Right lobe of liver (tissue), 6 donors: ENCODE measurements around the gene VSTM5. TPM values are rescaled to one million over a fixed set of nuclear protein-coding genes. Genes with fewer than 3 reads are reported as not detected.

Experiments used
- ATAC-seq, 4 donors: fragments of 200-7000 bp; cut with Tn5 transposase; one replicate each; pipeline ENCODE4 v1.9.1; 2020; ENCODE audit warnings: mild to moderate bottlenecking in 4 of 4, moderate library complexity in 4 of 4
- DNase-seq, 3 donors: peaks; one replicate each; pipeline ENCODE4 v3.0.0-alpha.2; 2020
- H3K27ac ChIP-seq, 3 donors: fragments of 200-600 bp; one replicate each; pipeline ENCODE4 v1.8.0; 2022
- H3K27me3 ChIP-seq, 2 donors: fragments of 200-600 bp; one replicate each; pipeline ENCODE4 v1.8.0; 2022
- H3K36me3 ChIP-seq, 4 donors: fragments of 200-600 bp; sonication (generic) in 1 of 4; one replicate each; pipeline versions ENCODE4 v1.5.1 to v1.8.0; 2017 to 2022; ENCODE audit warnings: control low read depth in 1 of 4
- H3K4me1 ChIP-seq, 4 donors: fragments of 200-600 bp; sonication (generic) in 1 of 4; one replicate each; pipeline versions ENCODE4 v1.5.1 to v1.8.0; 2017 to 2022; ENCODE audit warnings: control low read depth in 1 of 4
- H3K4me3 ChIP-seq, 3 donors: fragments of 200-600 bp; one replicate each; pipeline ENCODE4 v1.8.0; 2022
- H3K9me3 ChIP-seq, 4 donors: fragments of 200-600 bp; sonication (generic) in 1 of 4; one replicate each; pipeline versions ENCODE4 v1.5.1 to v1.8.0; 2017 to 2022; ENCODE audit warnings: control low read depth in 1 of 4
- POLR2A ChIP-seq: fragments of 450-650 bp; IDR thresholded peaks from one replicate; pipeline ENCODE4 v1.6.1; 2017; ENCODE audit warnings: antibody characterized with exemption, mild to moderate bottlenecking
- WGBS: methylation state at CpG from one replicate; pipeline ENCODE4 v1.1.6; 2018; ENCODE audit warnings: low coverage, low lambda C conversion rate; ENCODE audit not compliant: insufficient coverage; ENCODE audit errors: missing lambda C conversion rate; 5-methylcytosine and 5-hydroxymethylcytosine counted together
- intact Hi-C, 2 donors: fragments of 100-400 bp; cut with DNase I; formaldehyde crosslinking; loops; one replicate each; pipeline versions ENCODE4 v1.11.2 to v1.14.1; 2022
- total RNA-seq, 6 experiments: library from RNA; depleted of rRNA in 2 of 6; stranded (reverse); fragments of >200 nt in 2 of 6; fragmentation: NEBNext Ultra II Directional in 3 of 6; extraction: Animal tissue kit (Norgen Biotek cat#: 25700) in 3 of 6; gene quantifications; one replicate each; pipeline versions ENCODE4 v1.1.0 to v1.2.4, GENCODE V29; 2016 to 2023
- TF ChIP-seq, protein P1 (sequence below), 4 donors: fragments of 200-600 bp in 3 of 4; fragments of 450-650 bp in 1 of 4; IDR thresholded peaks; one replicate each; pipeline versions ENCODE4 v1.5.1 to v1.8.0; 2016 to 2022; ENCODE audit warnings: antibody characterized with exemption in 4 of 4, mild to moderate bottlenecking in 2 of 4
- donor health status: DM: no; HTN: yes; CAD: no.
- donor health status: DM: no; HTN: no; CAD: no.
- donor health status: DM: no; HTN: no; CAD: no.
- donor health status: DM: no; HTN: yes; CAD: no.
- donor health status: DM: no; HTN: yes; CAD: no.

VSTM5 gene
- total RNA-seq, 6 experiments from 2014 or later = not detected

DNA sequence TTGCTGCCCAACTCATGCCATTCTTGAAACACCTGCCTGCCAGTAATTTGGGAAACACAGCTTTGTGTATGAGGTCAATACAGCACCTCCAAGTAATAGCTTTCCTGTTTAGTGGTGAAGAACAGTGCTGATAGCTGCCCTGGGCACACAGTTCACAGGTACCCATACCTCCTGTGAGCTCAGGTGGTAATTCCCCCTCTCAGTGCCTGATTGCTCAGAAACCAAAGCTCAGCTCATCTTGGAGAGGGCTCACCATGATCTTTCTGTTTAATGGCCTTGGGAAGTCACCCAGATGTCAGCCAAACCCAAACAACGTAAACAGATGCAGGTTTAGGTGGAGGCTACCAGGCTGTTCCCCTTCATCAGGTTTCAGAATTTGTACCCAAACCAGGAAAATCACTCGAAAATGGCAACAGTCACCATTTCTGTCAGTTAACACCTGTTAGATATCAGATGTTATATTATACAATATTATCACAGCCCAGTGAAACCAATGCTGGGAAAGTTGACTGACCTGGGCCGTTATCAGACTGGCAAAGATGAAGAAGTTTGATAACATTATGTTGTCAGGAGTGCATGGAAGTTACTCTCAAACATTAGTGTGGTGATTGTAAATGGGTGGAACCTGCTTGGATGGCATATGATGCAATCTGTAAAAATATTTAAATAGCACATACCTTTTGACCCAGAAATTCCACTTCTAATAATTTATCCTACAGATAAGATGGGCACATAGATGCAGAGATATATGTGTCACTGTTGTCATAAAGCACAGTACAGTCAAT, 18.9 kb downstream of the VSTM5 start:
- WGBS = 43% methylated on average over 3 of the region's 3 CpGs
- DNase-seq = no peak
- no peak for TF ChIP-seq POLR2A
- TF ChIP-seq, protein P1, sequence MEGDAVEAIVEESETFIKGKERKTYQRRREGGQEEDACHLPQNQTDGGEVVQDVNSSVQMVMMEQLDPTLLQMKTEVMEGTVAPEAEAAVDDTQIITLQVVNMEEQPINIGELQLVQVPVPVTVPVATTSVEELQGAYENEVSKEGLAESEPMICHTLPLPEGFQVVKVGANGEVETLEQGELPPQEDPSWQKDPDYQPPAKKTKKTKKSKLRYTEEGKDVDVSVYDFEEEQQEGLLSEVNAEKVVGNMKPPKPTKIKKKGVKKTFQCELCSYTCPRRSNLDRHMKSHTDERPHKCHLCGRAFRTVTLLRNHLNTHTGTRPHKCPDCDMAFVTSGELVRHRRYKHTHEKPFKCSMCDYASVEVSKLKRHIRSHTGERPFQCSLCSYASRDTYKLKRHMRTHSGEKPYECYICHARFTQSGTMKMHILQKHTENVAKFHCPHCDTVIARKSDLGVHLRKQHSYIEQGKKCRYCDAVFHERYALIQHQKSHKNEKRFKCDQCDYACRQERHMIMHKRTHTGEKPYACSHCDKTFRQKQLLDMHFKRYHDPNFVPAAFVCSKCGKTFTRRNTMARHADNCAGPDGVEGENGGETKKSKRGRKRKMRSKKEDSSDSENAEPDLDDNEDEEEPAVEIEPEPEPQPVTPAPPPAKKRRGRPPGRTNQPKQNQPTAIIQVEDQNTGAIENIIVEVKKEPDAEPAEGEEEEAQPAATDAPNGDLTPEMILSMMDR (IDR thresholded peaks at IDR 0.05) = no peak
- H3K9me3 ChIP-seq = no peaks in the 10 kb centered on the region
- no peaks in the 10 kb centered on the region for H3K36me3 ChIP-seq
- H3K27me3 ChIP-seq = no peaks in the 10 kb centered on the region
- no peak overlapping the region for H3K4me3 ChIP-seq
- intact Hi-C loops = no loop called here
- ATAC-seq = no peak
- no peak overlapping the region for H3K27ac ChIP-seq
- peaks cover 0 to 2% (median 0%) of the 10 kb centered on the region in 4 donors for H3K4me1 ChIP-seq

DNA sequence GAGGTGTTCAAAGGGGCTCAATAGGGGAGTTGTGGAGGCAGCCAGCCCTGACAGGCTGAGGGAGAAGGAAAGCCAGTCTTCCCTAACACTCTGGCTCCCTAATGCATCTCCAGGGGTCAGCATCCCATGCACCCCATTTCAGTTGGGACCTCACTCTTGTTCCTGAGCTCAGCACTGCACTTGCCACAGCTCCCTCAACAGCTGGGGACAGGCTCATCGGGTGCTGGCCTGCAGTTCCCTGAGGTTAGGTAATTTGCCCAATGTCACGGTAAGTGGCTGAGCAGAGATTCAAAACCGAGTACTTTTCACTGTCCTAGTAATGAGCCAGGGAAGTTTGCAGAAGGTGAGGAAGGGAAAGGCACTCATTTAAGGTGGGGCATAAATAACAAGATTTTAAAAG, 20.8 kb downstream of the VSTM5 start:
- Histone ChIP-seq H3K9me3 (no peaks in the 10 kb centered on the region), H3K27me3 (no peaks in the 10 kb centered on the region), H3K27ac (no peak overlapping the region), H3K4me3 (no peak overlapping the region), H3K4me1 (peaks cover 0 to 2% (median 0%) of the 10 kb centered on the region in 4 donors), H3K36me3 (no peaks in the 10 kb centered on the region)
- no peak for ATAC-seq
- WGBS = 58% methylated on average over 3 of the region's 3 CpGs
- intact Hi-C loops = no loop called here
- DNase-seq = no peak
- TF ChIP-seq, protein P1 (IDR thresholded peaks at IDR 0.05) = no peak
- TF ChIP-seq POLR2A = no peak

DNA sequence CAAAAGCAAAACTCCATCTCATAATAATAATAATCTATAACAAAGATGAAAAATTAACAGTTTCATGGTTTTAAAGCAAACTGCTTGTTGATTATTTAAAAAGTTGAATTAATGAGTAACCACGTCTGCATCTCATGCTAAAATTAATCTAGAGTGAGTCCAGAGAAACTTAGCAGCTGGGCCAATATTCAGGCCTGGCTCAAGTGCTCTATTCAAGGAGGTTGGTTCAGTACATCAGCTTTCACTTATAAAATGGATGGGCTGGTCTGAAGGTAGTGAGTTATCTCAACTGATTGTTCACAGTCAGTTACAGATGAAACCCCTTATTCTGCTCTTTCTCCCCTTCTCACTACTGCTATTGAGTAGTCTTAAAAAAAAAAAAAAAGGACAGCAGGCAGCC, 23.1 kb downstream of the VSTM5 start:
- H3K27ac ChIP-seq = no peak overlapping the region
- intact Hi-C loops = no loop called here
- H3K9me3 ChIP-seq = no peaks in the 10 kb centered on the region
- no peak overlapping the region for H3K4me3 ChIP-seq
- ATAC-seq (no peak), DNase-seq (no peak)
- TF ChIP-seq POLR2A = no peak
- TF ChIP-seq, protein P1 (IDR thresholded peaks at IDR 0.05) = no peak
- no peaks in the 10 kb centered on the region for H3K36me3 ChIP-seq
- H3K27me3 ChIP-seq = no peaks in the 10 kb centered on the region
- 70% methylated on average over 1 of the region's 1 CpG for WGBS
- peaks cover 0 to 2% (median 0%) of the 10 kb centered on the region in 4 donors for H3K4me1 ChIP-seq

DNA sequence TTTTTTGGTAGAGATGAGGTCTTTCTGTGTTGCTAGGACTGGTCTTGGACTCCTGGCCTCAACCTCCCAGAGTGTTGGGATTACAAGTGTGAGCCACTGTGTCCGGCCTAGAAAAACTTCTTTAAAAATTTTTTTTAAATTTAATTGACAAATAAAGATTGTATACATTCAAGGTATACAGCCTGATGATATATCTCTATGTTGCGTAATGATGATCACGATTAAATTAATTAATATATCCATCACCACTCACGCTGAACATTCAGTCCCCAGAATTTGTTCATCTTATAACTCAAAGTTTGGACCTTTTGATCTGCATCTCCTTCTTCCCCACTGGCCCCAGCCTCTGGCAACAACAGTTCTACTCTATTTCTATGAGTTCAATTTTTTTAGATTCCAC, 27.2 kb downstream of the VSTM5 start:
- Histone ChIP-seq H3K36me3 (no peaks in the 10 kb centered on the region), H3K27me3 (no peaks in the 10 kb centered on the region), H3K4me1 (no peaks in the 10 kb centered on the region), H3K4me3 (no peak overlapping the region), H3K9me3 (no peaks in the 10 kb centered on the region), H3K27ac (no peak overlapping the region)
- ATAC-seq = no peak
- intact Hi-C loops = no loop called here
- TF ChIP-seq POLR2A = no peak
- TF ChIP-seq, protein P1 (IDR thresholded peaks at IDR 0.05) = no peak
- WGBS = 92% methylated on average over 4 of the region's 4 CpGs
- DNase-seq = no peak
